C4-2B (cell line): ENCODE measurements around the gene ATRNL1.

Experiments used
- ZFX ChIP-seq: fragments of 450-650 bp; IDR thresholded peaks from 2 replicates; pipeline ENCODE4 v1.6.1; 2017
- TF ChIP-seq, protein P1 (sequence below): fragments of 450-650 bp; conservative IDR thresholded peaks from 2 replicates; pipeline ENCODE4 v1.5.1; 2017; ENCODE audit warnings: mild to moderate bottlenecking

- TF ChIP-seq, protein P1, sequence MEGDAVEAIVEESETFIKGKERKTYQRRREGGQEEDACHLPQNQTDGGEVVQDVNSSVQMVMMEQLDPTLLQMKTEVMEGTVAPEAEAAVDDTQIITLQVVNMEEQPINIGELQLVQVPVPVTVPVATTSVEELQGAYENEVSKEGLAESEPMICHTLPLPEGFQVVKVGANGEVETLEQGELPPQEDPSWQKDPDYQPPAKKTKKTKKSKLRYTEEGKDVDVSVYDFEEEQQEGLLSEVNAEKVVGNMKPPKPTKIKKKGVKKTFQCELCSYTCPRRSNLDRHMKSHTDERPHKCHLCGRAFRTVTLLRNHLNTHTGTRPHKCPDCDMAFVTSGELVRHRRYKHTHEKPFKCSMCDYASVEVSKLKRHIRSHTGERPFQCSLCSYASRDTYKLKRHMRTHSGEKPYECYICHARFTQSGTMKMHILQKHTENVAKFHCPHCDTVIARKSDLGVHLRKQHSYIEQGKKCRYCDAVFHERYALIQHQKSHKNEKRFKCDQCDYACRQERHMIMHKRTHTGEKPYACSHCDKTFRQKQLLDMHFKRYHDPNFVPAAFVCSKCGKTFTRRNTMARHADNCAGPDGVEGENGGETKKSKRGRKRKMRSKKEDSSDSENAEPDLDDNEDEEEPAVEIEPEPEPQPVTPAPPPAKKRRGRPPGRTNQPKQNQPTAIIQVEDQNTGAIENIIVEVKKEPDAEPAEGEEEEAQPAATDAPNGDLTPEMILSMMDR: no peak
- TF ChIP-seq ZFX: no peak
Measured at GRCh38 chr10:115065801-115066200, 27.4 kb upstream of the ATRNL1 start.
